Measurements from ENCODE around the gene OTOF. TPM values are rescaled to one million over a fixed set of nuclear protein-coding genes. Genes with fewer than 3 reads are reported as not detected.

The OTOF gene
- total and polyA plus RNA-seq, 9 of the 15 experiments (the other 6 are each of a cell fraction or from before 2014, with no cell fraction given): 0.03 to 0.11 (median 0.06) TPM; not detected in 5

GRCh38 chr2:26503231-26503880 is 25.4 kb upstream of the OTOF start (continued):
- TF ChIP-seq JUN (IDR thresholded peaks at IDR 0.05; ENCODE audit: borderline replicate concordance, low read depth, low read length): no peak
- peak; percentile 95; the same call in 1 of the 2 replicates for TF ChIP-seq JUN (CRISPR knock-in tag; IDR thresholded peaks at IDR 0.05; ENCODE audit: borderline replicate concordance)
- TF ChIP-seq, protein P1, sequence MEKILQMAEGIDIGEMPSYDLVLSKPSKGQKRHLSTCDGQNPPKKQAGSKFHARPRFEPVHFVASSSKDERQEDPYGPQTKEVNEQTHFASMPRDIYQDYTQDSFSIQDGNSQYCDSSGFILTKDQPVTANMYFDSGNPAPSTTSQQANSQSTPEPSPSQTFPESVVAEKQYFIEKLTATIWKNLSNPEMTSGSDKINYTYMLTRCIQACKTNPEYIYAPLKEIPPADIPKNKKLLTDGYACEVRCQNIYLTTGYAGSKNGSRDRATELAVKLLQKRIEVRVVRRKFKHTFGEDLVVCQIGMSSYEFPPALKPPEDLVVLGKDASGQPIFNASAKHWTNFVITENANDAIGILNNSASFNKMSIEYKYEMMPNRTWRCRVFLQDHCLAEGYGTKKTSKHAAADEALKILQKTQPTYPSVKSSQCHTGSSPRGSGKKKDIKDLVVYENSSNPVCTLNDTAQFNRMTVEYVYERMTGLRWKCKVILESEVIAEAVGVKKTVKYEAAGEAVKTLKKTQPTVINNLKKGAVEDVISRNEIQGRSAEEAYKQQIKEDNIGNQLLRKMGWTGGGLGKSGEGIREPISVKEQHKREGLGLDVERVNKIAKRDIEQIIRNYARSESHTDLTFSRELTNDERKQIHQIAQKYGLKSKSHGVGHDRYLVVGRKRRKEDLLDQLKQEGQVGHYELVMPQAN (IDR thresholded peaks at IDR 0.05; ENCODE audit: borderline replicate concordance): no peak
- TF ChIP-seq SMARCC2 (IDR thresholded peaks at IDR 0.05; ENCODE audit: low read depth): peak; percentile 71; the same call in 1 of the 2 replicates
- TF ChIP-seq CHCHD3 (CRISPR knock-in tag; IDR thresholded peaks at IDR 0.05): no peak
- no peak for TF ChIP-seq EZH2 (IDR thresholded peaks at IDR 0.05; ENCODE audit: borderline replicate concordance, low read depth, low read length)
- TF ChIP-seq FOXP1 (CRISPR knock-in tag; IDR thresholded peaks at IDR 0.05): peak; percentile 92; the same call in 1 of the 2 replicates
- no peak for TF ChIP-seq BMI1 (IDR thresholded peaks at IDR 0.05; ENCODE audit: low read length)
- TF ChIP-seq PRPF4 (IDR thresholded peaks at IDR 0.05; ENCODE audit: insufficient read depth, low read depth, low read length, poor library complexity, severe bottlenecking): no peak
- no peak for TF ChIP-seq ZNF764 (CRISPR knock-in tag; IDR thresholded peaks at IDR 0.05; ENCODE audit: low read depth)
- 0 out of 2 replicates have a peak, but pooled peaks have one; percentile 42 for TF ChIP-seq ESRRA (IDR thresholded peaks at IDR 0.05; ENCODE audit: borderline replicate concordance, low read depth)
- TF ChIP-seq KDM1A (IDR thresholded peaks at IDR 0.05): no peak
- no peak for TF ChIP-seq DMBX1 (CRISPR knock-in tag; IDR thresholded peaks at IDR 0.05; ENCODE audit: borderline replicate concordance)
- peak; percentile 83 for TF ChIP-seq CXXC5 (CRISPR knock-in tag; IDR thresholded peaks at IDR 0.05)
- 0 out of 2 replicates have a peak, but pooled peaks have one; percentile 52 for TF ChIP-seq RERE (CRISPR knock-in tag; IDR thresholded peaks at IDR 0.05; ENCODE audit: borderline replicate concordance)
- no peak for TF ChIP-seq ZNF830 (CRISPR knock-in tag; IDR thresholded peaks at IDR 0.05)
- TF ChIP-seq ZNF263 (CRISPR knock-in tag; IDR thresholded peaks at IDR 0.05; ENCODE audit: borderline replicate concordance): peak; percentile 53; the same call in 1 of the 2 replicates
- TF ChIP-seq, protein P2, sequence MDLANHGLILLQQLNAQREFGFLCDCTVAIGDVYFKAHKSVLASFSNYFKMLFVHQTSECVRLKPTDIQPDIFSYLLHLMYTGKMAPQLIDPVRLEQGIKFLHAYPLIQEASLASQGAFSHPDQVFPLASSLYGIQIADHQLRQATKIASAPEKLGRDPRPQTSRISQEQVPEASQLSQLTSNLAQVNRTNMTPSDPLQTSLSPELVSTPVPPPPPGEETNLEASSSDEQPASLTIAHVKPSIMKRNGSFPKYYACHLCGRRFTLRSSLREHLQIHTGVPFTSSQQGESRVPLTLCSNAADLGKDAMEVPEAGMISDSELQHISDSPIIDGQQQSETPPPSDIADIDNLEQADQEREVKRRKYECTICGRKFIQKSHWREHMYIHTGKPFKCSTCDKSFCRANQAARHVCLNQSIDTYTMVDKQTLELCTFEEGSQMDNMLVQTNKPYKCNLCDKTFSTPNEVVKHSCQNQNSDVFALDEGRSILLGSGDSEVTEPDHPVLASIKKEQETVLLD (IDR thresholded peaks at IDR 0.05): no peak
- peak; percentile 33; the same call in 1 of the 2 replicates for TF ChIP-seq BCOR (IDR thresholded peaks at IDR 0.05)
- peak in 1 of 2 experiments; percentile 42; a peak in 1 of 4 replicates for TF ChIP-seq ARNT (IDR thresholded peaks at IDR 0.05)
